Chondrocyte (in vitro differentiated cells): ENCODE results near the gene EDC4. TPM values are rescaled to one million over a fixed set of nuclear protein-coding genes. Genes with fewer than 3 reads are reported as not detected.

Experiments
- DNase-seq: peaks from one replicate; pipeline ENCODE4 v3.0.0; 2021; ENCODE audit warnings: mixed read lengths, low spot score
- H3K27ac Mint-ChIP-seq: one replicate; pipeline ENCODE4 v1.8.0; 2021; ENCODE audit warnings: mild to moderate bottlenecking, moderate library complexity, mixed read lengths; ENCODE audit not compliant: unreplicated experiment
- H3K27me3 Mint-ChIP-seq: 2 replicates; pipeline ENCODE4 v1.8.0; 2021; ENCODE audit warnings: low read depth, mixed read lengths
- H3K36me3 Mint-ChIP-seq: 2 replicates; pipeline ENCODE4 v1.8.0; 2021; ENCODE audit warnings: low read depth, mixed read lengths
- H3K4me1 Mint-ChIP-seq: 2 replicates; pipeline ENCODE4 v1.8.0; 2021; ENCODE audit warnings: low read depth, mild to moderate bottlenecking, mixed read lengths
- H3K4me3 Mint-ChIP-seq: one replicate; pipeline ENCODE4 v1.8.0; 2021; ENCODE audit warnings: mild to moderate bottlenecking, moderate library complexity, mixed read lengths; ENCODE audit not compliant: unreplicated experiment
- H3K9me3 Mint-ChIP-seq: 2 replicates; pipeline ENCODE4 v1.8.0; 2021; ENCODE audit warnings: low read depth, mixed read lengths
- total RNA-seq: library from RNA; stranded (reverse); gene quantifications from 3 replicates; pipeline ENCODE4 v1.2.1, GENCODE V29; 2021
- TF ChIP-seq, protein P1 (sequence below): fragments of 200-600 bp; sonication (generic); IDR thresholded peaks from 2 replicates; pipeline ENCODE4 v1.5.0; 2021; ENCODE audit warnings: antibody characterized with exemption, mild to moderate bottlenecking, moderate library complexity

EDC4 gene
- total RNA-seq, 1 donor from 2014 or later, result 67.9 TPM

DNA sequence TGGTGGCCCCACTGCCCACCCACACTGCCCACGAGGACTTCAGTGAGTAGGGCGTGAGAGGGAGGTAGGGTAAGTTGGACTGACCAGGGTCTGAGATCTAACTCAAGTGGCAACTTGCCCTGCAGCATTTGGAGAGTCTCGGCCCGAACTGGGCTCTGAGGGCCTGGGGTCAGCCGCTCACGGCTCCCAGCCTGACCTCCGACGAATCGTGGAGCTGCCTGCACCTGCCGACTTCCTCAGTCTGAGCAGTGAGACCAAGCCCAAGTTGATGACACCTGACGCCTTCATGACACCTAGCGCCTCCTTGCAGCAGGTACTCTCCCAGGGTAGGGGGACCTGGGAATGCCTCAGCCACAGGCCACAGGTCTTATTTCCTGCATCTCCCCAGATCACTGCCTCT lies 6.6 kb downstream of the EDC4 start:
- H3K4me1 Mint-ChIP-seq, result peaks cover 14% of the 10 kb centered on the region
- H3K27me3 Mint-ChIP-seq, result no peaks in the 10 kb centered on the region
- no peak overlapping the region for H3K27ac Mint-ChIP-seq
- peaks cover 34% of the 10 kb centered on the region for H3K36me3 Mint-ChIP-seq
- H3K9me3 Mint-ChIP-seq, result no peaks in the 10 kb centered on the region
- TF ChIP-seq, protein P1, sequence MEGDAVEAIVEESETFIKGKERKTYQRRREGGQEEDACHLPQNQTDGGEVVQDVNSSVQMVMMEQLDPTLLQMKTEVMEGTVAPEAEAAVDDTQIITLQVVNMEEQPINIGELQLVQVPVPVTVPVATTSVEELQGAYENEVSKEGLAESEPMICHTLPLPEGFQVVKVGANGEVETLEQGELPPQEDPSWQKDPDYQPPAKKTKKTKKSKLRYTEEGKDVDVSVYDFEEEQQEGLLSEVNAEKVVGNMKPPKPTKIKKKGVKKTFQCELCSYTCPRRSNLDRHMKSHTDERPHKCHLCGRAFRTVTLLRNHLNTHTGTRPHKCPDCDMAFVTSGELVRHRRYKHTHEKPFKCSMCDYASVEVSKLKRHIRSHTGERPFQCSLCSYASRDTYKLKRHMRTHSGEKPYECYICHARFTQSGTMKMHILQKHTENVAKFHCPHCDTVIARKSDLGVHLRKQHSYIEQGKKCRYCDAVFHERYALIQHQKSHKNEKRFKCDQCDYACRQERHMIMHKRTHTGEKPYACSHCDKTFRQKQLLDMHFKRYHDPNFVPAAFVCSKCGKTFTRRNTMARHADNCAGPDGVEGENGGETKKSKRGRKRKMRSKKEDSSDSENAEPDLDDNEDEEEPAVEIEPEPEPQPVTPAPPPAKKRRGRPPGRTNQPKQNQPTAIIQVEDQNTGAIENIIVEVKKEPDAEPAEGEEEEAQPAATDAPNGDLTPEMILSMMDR, result no peak
- no peak for DNase-seq
- no peak overlapping the region for H3K4me3 Mint-ChIP-seq

DNA sequence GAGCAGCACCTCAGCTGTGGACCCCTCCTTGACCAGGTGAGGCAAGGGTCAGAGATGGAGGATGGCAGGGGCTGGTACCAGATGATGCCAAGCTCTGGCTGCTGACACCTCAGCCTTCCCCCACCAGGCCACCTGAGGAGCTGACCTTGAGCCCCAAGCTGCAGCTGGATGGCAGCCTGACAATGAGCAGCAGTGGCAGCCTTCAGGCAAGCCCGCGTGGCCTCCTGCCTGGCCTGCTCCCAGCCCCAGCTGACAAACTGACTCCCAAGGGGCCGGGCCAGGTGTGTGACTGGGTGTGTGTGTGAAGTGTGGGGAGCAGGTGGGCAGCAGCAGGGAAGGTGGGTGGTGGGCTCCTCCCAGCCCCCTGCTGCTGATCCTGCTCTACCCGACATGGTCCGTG lies 7.1 kb downstream of the EDC4 start:
- no peak for DNase-seq
- no peaks in the 10 kb centered on the region for H3K27me3 Mint-ChIP-seq
- TF ChIP-seq, protein P1, result no peak
- H3K4me1 Mint-ChIP-seq, result peaks cover 11% of the 10 kb centered on the region
- H3K9me3 Mint-ChIP-seq, result no peaks in the 10 kb centered on the region
- no peak overlapping the region for H3K4me3 Mint-ChIP-seq
- peaks cover 35% of the 10 kb centered on the region for H3K36me3 Mint-ChIP-seq
- no peak overlapping the region for H3K27ac Mint-ChIP-seq

DNA sequence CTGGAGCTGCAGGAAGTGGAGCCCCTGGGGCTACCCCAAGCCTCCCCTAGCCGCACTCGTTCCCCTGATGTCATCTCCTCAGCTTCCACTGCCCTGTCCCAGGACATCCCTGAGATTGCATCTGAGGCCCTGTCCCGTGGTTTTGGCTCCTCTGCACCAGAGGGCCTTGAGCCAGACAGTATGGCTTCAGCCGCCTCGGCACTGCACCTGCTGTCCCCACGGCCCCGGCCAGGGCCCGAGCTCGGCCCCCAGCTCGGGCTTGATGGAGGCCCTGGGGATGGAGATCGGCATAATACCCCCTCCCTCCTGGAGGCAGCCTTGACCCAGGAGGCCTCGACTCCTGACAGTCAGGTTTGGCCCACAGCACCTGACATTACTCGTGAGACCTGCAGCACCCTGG lies 7.7 kb downstream of the EDC4 start:
- Mint-ChIP-seq H3K27me3 (no peaks in the 10 kb centered on the region), H3K9me3 (no peaks in the 10 kb centered on the region), H3K36me3 (peaks cover 35% of the 10 kb centered on the region), H3K27ac (no peak overlapping the region), H3K4me3 (no peak overlapping the region), H3K4me1 (peaks cover 5% of the 10 kb centered on the region)
- TF ChIP-seq, protein P1, result no peak
- no peak for DNase-seq

DNA sequence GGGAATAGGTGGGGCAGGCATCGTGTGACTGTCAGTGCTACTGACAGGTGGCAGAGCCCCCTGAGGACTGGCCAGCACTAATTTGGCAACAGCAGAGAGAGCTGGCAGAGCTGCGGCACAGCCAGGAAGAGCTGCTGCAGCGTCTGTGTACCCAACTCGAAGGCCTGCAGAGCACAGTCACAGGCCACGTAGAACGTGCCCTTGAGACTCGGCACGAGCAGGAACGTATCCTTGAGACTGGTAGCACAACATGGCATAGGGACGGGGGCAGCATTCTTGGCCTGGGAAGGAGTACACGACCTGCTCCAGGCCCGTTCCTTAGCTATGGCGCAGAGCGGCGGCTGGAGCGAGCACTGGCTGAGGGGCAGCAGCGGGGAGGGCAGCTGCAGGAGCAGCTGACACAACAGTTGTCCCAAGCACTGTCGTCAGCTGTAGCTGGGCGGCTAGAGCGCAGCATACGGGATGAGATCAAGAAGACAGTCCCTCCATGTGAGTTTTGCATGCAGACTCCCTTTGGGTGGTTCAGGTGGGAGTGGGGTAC lies 8.8 kb downstream of the EDC4 start:
- TF ChIP-seq, protein P1, result no peak
- Mint-ChIP-seq H3K4me1 (peaks cover 4% of the 10 kb centered on the region), H3K9me3 (no peaks in the 10 kb centered on the region), H3K36me3 (peaks cover 37% of the 10 kb centered on the region), H3K27ac (no peak overlapping the region), H3K4me3 (no peak overlapping the region), H3K27me3 (no peaks in the 10 kb centered on the region)
- DNase-seq, result no peak

DNA sequence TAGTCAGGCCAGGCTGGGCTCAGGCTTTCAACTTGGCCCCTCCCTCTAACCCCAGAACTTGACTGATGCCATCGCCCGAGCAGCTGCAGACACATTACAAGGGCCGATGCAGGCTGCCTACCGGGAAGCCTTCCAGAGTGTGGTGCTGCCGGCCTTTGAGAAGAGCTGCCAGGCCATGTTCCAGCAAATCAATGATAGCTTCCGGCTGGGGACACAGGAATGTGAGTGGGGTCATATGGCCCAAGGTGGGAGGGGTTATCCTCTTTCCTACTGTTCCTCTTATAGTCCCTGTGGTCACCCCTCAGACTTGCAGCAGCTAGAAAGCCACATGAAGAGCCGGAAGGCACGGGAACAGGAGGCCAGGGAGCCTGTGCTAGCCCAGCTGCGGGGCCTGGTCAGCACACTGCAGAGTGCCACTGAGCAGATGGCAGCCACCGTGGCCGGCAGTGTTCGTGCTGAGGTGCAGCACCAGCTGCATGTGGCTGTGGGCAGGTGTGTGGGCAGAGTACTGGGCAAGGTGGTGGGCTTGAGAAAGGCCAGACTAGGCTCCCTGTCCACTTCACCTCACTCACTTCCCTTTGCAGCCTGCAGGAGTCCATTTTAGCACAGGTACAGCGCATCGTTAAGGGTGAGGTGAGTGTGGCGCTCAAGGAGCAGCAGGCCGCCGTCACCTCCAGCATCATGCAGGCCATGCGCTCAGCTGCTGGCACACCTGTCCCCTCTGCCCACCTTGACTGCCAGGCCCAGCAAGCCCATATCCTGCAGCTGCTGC lies 9.7 kb downstream of the EDC4 start:
- no peak for DNase-seq
- H3K9me3 Mint-ChIP-seq, result no peaks in the 10 kb centered on the region
- H3K4me1 Mint-ChIP-seq, result peaks cover 4% of the 10 kb centered on the region
- no peak overlapping the region for H3K27ac Mint-ChIP-seq
- TF ChIP-seq, protein P1, result no peak
- H3K4me3 Mint-ChIP-seq, result no peak overlapping the region
- H3K27me3 Mint-ChIP-seq, result no peaks in the 10 kb centered on the region
- H3K36me3 Mint-ChIP-seq, result peaks cover 30% of the 10 kb centered on the region
